ENCODE measurements around the gene TMEM179. TPM values are rescaled to one million over a fixed set of nuclear protein-coding genes. Genes with fewer than 3 reads are reported as not detected.

The TMEM179 gene
- total and polyA plus RNA-seq, 2 of the 13 experiments (the other 11 are each of a cell fraction or from before 2014, with no cell fraction given): not detected

- Histone ChIP-seq H3K4me2 (ENCODE audit: low read depth, low read length) (no peak overlapping the region), H4K20me1 (ENCODE audit: insufficient read depth, low read length) (no peaks in the 10 kb centered on the region), H3K4me1 (ENCODE audit: insufficient read depth, low read length) (peaks cover 8% of the 10 kb centered on the region; the same call in 1 of the 2 replicates), H3K27me3 (ENCODE audit: control insufficient read depth in 1 of 2, insufficient read depth in 2 of 2, low read length in 2 of 2) (peaks cover 7 to 66% of the 10 kb centered on the region in 2 experiments), H3K36me3 (replicated peaks in 1 of 2; ENCODE audit: control insufficient read depth in 1 of 2, insufficient read depth in 2 of 2, low read length in 2 of 2) (no peaks in the 10 kb centered on the region), H3K79me2 (ENCODE audit: insufficient read depth, low read length) (no peaks in the 10 kb centered on the region), H3K9ac (ENCODE audit: insufficient read depth, low read depth, low read length) (no peak overlapping the region), H2AFZ (ENCODE audit: low read length) (no peak overlapping the region), H3K4me3 (replicated peaks in 1 of 3; ENCODE audit: insufficient read depth in 1 of 3, low read depth in 2 of 3, low read length in 3 of 3) (no peak overlapping the region), H3K27ac (ENCODE audit: extremely low read length, insufficient read depth, low read length) (no peak overlapping the region), H3K9me3 (ENCODE audit: low read length) (peaks cover 5% of the 10 kb centered on the region; the same call in 1 of the 2 replicates)
- WGBS (ENCODE audit: low lambda C conversion rate): 35% methylated on average over 11 of the region's 20 CpGs
- ChIA-PET CTCF (ENCODE audit: low intra/inter-chr PET ratio, low total read pairs) (no interaction called here), POLR2A (no interaction called here)
- DNase-seq (ENCODE audit: low spot score): no peak
- no peak for FAIRE-seq
- ATAC-seq: no peak; the same call in 2 of the 3 replicates
- no TSS peak for BruUV-seq (replicated peaks)
- intact Hi-C loops (cut with micrococcal nuclease; ENCODE audit: unreplicated experiment) (no loop called here), in situ Hi-C loops (cut with HindIII; ENCODE audit: extremely low pct_ligation_motif_present, low pct_unique_long_range_greater_than_20kb) (no loop called here)
- no peak for TF ChIP-seq ZNF382 (CRISPR knock-in tag; IDR thresholded peaks at IDR 0.05; ENCODE audit: borderline replicate concordance)
- TF ChIP-seq TGIF2 (CRISPR knock-in tag; IDR thresholded peaks at IDR 0.05): no peak
- TF ChIP-seq ZNF776 (CRISPR knock-in tag; IDR thresholded peaks at IDR 0.05): no peak
- no peak for TF ChIP-seq ZNF326 (CRISPR knock-in tag; IDR thresholded peaks at IDR 0.05; ENCODE audit: borderline replicate concordance)
- no peak for TF ChIP-seq SNAPC4 (CRISPR knock-in tag; IDR thresholded peaks at IDR 0.05)
- TF ChIP-seq IKZF4 (CRISPR knock-in tag; IDR thresholded peaks at IDR 0.05; ENCODE audit: borderline replicate concordance, low read depth, not compliant biosample characterization): no peak
- TF ChIP-seq HNF1A (IDR thresholded peaks at IDR 0.05; ENCODE audit: low read depth): no peak
- TF ChIP-seq HNF1A (CRISPR knock-in tag; IDR thresholded peaks at IDR 0.05; ENCODE audit: borderline replicate concordance): no peak
- TF ChIP-seq RARG (CRISPR knock-in tag; IDR thresholded peaks at IDR 0.05; ENCODE audit: low read depth): no peak
- no peak for TF ChIP-seq CREB3 (CRISPR knock-in tag; IDR thresholded peaks at IDR 0.05)
- no peak for TF ChIP-seq ZNF572 (CRISPR knock-in tag; IDR thresholded peaks at IDR 0.05)
Measured at GRCh38 chr14:104634138-104634760, 29.7 kb upstream of the TMEM179 start.

Measured in HepG2 (cell line).